Large intestine (tissue), 3 donors: ENCODE measurements around the gene B3GNT4. TPM values are rescaled to one million over a fixed set of nuclear protein-coding genes. Genes with fewer than 3 reads are reported as not detected.
A peak's percentile ranks its signal among the peaks of the same experiment; 100 is the strongest.

Experiments used
- DNase-seq, 2 donors: peaks; one replicate each; pipeline versions ENCODE4 v3.0.0 to v3.0.0-alpha.2; 2013
- H3K27ac ChIP-seq: one replicate; pipeline ENCODE4 v1.5.1; 2013; ENCODE audit warnings: low read length
- H3K27me3 ChIP-seq: 2 replicates; pipeline ENCODE4 v1.6.1; 2013; ENCODE audit warnings: low read length; ENCODE audit not compliant: control insufficient read depth, insufficient read depth
- H3K36me3 ChIP-seq: 2 replicates; pipeline ENCODE4 v1.6.1; 2013; ENCODE audit warnings: low read length; ENCODE audit not compliant: control insufficient read depth, insufficient read depth
- H3K4me1 ChIP-seq: one replicate; pipeline ENCODE4 v1.6.1; 2013; ENCODE audit warnings: low read length; ENCODE audit not compliant: control insufficient read depth, insufficient read depth
- H3K4me3 ChIP-seq: one replicate; pipeline ENCODE4 v1.5.1; 2013; ENCODE audit warnings: low read length
- H3K9me3 ChIP-seq: one replicate; pipeline ENCODE4 v1.6.1; 2013; ENCODE audit warnings: mild to moderate bottlenecking, low read depth, low read length, moderate library complexity; ENCODE audit not compliant: control insufficient read depth
- WGBS: methylation state at CpG from one replicate; pipeline ENCODE4 v1.1.5; 2013; ENCODE audit warnings: low lambda C conversion rate; ENCODE audit not compliant: insufficient coverage; 5-methylcytosine and 5-hydroxymethylcytosine counted together
- polyA plus RNA-seq: library from polyadenylated mRNA; unstranded; fragments of 120-200 nt; gene quantifications from one replicate; pipeline ENCODE4 v1.2.1, GENCODE V29; 2013

The B3GNT4 gene
- polyA plus RNA-seq, 1 donor: 1.8 TPM

DNA sequence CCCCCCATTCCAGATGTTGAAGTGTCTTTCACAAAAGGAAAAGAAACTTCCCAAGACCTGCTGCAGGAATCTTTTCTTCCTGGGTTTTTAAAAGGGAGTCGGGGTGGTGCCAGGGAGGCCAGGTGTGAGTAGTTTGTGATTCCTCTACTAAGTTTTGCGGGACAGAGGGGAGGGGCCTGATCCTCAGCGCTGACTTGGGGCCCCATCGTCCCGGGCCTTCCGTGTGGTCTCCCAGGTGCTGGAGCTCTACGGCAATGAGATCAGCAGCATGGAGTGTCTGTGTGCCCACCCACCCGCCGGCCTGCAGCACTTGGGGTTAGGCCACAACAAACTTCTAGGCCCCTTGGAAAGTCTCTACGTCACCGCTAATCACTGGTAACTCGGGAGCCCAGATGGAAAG is 16.0 kb upstream of the B3GNT4 start:
- Histone ChIP-seq H3K27me3 (no peaks in the 10 kb centered on the region), H3K27ac (no peak overlapping the region), H3K36me3 (no peaks in the 10 kb centered on the region), H3K9me3 (no peaks in the 10 kb centered on the region), H3K4me3 (no peak overlapping the region), H3K4me1 (peaks cover 4% of the 10 kb centered on the region)
- no peak for DNase-seq
- no CpG with 5 or more reads among the region's 12 CpGs for WGBS

DNA sequence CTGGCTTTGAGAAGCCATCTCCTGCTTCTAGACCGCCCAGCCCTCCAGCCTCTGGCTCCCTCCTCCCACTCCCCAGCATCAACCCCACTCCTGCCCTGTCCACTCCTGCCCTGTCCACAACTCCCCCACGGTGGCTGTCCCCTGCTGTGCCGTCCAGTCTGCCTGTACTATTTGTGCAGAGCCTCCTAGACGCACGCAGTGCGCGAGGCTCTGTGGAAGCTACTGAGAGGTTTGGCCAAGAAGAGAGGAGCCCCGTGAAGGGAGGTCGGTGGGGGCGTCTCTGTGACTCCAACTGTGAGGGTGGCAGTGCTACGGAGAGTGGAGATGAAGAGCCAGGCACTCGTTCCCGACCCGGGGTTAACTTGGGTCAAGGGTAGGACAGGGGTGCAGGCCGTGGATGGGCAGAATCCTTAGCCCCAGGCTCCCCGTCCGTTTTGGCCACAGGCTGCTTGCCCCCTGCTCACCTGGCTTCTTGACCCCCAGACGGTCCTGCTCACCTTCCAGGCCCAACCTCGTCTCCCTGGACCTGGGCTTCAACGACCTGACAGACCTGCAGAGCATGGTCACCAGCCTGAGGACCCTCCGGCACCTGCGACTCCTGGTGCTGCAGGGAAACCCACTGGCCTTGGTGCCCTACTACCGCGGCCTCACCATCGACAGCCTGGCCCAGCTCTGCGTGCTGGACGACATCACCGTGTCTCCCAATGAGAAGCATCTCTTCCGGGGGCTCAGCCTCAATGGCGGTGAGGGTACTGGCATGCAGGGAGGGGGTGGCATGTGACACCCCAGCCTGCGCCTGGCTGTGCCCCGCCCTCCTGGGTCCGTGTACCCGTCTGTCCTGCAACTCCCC is 13.7 kb upstream of the B3GNT4 start:
- no peaks in the 10 kb centered on the region for H3K4me1 ChIP-seq
- no peak for DNase-seq
- no peak overlapping the region for H3K4me3 ChIP-seq
- H3K36me3 ChIP-seq: no peaks in the 10 kb centered on the region
- H3K27me3 ChIP-seq: no peaks in the 10 kb centered on the region
- H3K9me3 ChIP-seq: no peaks in the 10 kb centered on the region
- no CpG with 5 or more reads among the region's 34 CpGs for WGBS
- no peak overlapping the region for H3K27ac ChIP-seq

DNA sequence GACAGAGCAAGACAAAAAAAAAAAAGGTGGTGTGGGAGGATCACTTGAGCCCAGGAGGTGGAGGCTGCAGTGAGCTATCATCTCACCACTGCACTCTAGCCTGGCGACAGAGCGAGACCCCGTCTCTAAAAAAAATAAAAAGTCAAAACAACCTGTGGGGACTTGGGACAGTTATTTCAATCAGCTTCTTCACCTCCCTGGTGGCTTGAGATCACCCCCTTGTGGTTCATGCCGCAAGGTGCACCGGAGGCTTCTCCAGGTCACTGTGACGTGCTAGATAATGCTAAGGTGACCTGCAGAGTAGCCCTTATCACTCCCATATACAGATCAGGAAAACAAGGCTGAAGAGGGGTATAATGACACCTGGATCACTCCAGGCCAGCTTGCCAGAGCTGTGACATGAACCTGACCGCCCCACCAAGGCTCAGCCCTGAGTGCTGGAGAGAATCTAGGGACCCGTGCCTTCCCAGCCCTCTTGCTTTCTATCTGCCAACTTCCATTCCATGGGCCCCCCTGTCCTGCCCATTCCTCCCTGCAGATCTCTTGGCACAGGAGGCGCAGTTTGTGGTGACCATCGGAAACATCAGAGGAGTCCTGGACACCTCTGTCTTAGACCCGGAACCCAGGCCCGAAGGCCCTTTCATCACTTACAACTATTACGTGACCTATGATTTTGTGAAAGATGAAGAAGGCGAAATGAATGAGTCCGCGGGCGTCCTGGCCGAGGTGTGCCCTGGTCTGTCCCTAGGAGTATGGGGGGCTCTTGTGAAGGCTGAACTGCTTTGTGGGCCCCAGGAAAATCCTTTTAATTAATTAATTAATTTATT is 12.5 kb upstream of the B3GNT4 start:
- Histone ChIP-seq H3K36me3 (no peaks in the 10 kb centered on the region), H3K27ac (no peak overlapping the region), H3K27me3 (no peaks in the 10 kb centered on the region), H3K4me1 (no peaks in the 10 kb centered on the region), H3K9me3 (peaks cover 3% of the 10 kb centered on the region), H3K4me3 (no peak overlapping the region)
- peak; percentile 54 to 58 for DNase-seq
- 80% methylated on average over 1 of the region's 18 CpGs for WGBS

DNA sequence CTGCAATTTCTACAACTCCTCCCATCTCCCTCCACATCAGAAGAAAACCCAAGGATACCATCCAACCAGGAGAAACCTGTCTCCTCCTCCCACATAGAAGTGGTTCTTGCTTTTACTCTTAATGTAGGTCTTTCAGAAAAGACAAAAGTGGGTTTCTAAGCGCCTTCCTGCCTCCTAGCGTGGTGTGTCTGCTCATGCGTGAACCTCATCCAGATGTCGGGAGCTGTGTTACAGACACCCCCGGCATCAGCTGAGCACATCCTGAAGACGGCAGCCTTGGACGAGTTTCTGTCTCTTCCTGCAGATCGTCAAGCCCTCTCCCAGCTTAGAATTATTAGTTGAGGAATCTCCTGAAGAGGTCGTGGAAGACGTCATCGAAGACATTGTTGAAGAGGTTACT is 11.1 kb upstream of the B3GNT4 start:
- WGBS: no CpG with 5 or more reads among the region's 11 CpGs
- no peak overlapping the region for H3K27ac ChIP-seq
- H3K9me3 ChIP-seq: peaks cover 3% of the 10 kb centered on the region
- H3K27me3 ChIP-seq: no peaks in the 10 kb centered on the region
- H3K4me1 ChIP-seq: no peaks in the 10 kb centered on the region
- H3K36me3 ChIP-seq: no peaks in the 10 kb centered on the region
- H3K4me3 ChIP-seq: no peak overlapping the region
- DNase-seq: no peak

DNA sequence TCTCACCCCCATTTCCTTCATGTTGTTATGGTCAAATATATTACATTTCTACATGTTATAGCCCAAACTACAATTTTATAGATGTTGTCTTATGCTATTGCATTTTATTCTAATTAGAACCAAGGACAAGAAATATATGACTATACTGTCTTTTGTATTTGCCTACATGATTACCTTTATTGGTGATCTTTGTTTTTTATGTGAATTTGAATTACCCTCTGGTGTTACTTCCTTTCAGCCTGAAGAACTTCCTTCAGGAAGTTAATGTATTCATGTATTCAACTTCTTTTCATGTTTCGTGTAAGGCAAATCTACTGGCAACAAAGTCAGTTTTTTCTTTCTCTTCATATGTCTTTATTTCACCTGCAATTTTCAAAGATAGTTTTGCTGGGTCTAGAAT is 8.7 kb upstream of the B3GNT4 start:
- 100% methylated on average over 1 of the region's 1 CpG for WGBS
- Histone ChIP-seq H3K4me3 (no peak overlapping the region), H3K27ac (no peak overlapping the region), H3K9me3 (peaks cover 3% of the 10 kb centered on the region), H3K4me1 (no peaks in the 10 kb centered on the region), H3K36me3 (no peaks in the 10 kb centered on the region), H3K27me3 (no peaks in the 10 kb centered on the region)
- DNase-seq: no peak

DNA sequence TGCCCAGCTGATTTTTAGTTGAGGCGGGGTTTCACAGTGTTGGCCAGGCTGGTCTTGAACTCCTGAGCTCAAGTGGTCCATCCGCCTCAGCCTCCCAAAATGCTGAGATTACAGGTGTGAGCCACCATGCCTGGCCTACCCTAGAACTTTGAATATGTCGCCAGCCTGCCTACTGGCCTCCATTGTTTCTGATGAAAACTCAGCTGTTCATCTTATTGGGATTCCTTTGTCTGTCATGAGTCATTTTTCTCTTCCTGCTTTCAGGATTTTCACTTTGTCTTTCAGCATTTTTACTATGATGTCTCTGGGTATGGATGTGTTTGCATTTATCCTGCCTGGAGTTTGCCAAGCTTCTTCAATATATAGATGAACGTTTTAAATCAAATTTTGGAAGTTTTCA is 8.1 kb upstream of the B3GNT4 start:
- 94% methylated on average over 2 of the region's 4 CpGs for WGBS
- no peaks in the 10 kb centered on the region for H3K36me3 ChIP-seq
- no peak overlapping the region for H3K27ac ChIP-seq
- no peaks in the 10 kb centered on the region for H3K27me3 ChIP-seq
- H3K9me3 ChIP-seq: peaks cover 3% of the 10 kb centered on the region
- H3K4me1 ChIP-seq: peaks cover 6% of the 10 kb centered on the region
- DNase-seq: no peak
- no peak overlapping the region for H3K4me3 ChIP-seq

DNA sequence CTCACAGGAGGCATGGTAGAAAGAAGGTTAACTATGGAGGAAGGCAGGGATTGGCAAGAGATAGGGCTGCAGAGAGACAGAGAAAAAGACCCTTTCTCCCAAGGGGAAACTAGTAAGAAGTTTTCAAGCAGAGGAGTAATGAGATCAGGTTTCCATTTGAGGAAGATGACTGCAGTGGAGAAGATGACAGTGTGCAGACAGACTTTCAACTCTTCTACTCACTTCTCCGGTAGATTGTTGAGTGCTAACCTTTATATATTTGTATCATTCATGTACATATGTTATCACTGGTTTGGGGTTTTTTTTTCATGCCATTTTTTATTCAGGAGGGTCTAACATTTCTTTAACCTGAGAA is 5.9 kb upstream of the B3GNT4 start:
- Histone ChIP-seq H3K4me1 (peaks cover 19% of the 10 kb centered on the region), H3K9me3 (peaks cover 3% of the 10 kb centered on the region), H3K36me3 (no peaks in the 10 kb centered on the region), H3K27ac (no peak overlapping the region), H3K4me3 (no peak overlapping the region), H3K27me3 (peaks cover 2% of the 10 kb centered on the region)
- WGBS: 100% methylated on average over 1 of the region's 1 CpG
- DNase-seq: no peak

DNA sequence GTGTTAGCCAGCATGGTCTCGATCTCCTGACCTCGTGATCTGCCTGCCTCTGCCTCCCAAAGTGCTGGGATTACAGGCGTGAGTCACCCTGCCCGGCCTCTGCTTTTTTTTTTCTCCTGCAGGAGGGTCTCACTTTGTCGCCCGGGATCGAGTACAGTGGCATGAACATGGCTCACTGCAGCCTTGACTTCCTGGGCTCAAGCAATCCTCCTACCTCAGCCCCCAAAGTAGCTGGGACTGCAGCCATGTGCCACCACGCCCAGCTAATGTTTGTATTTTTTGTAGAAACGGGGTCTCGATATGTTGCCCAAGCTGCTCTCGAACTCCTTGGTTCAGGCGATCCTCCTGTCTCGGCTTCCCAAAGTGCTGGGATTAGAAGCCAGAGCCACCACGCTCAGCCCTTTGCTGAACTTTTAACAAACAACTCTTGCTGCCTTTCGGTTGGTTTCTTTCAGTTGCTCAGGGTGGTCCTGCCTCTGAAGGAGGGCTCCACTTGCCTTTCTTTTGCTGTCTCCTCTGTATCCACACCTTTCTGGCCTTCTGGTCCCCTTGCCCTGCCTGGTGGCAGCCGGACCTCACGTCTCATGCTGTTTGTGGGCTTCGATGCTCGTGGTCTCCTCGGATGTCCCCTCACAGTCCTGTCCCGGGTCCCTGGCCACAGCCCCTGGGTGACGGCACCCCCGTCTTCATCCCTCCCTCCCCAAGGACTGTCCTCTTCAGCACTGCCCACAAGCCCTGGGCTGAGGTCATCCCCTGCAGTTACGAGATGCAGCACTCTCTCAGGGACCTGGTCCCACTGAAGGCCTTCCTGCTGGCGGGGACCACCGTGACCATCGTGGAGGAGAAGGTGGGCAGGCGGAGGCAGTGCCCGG is 3.8 kb upstream of the B3GNT4 start:
- Histone ChIP-seq H3K27me3 (peaks cover 19% of the 10 kb centered on the region), H3K9me3 (peaks cover 3% of the 10 kb centered on the region), H3K36me3 (no peaks in the 10 kb centered on the region), H3K27ac (no peak overlapping the region), H3K4me3 (no peak overlapping the region), H3K4me1 (peaks cover 25% of the 10 kb centered on the region)
- no peak for DNase-seq
- WGBS: 90% methylated on average over 2 of the region's 29 CpGs

DNA sequence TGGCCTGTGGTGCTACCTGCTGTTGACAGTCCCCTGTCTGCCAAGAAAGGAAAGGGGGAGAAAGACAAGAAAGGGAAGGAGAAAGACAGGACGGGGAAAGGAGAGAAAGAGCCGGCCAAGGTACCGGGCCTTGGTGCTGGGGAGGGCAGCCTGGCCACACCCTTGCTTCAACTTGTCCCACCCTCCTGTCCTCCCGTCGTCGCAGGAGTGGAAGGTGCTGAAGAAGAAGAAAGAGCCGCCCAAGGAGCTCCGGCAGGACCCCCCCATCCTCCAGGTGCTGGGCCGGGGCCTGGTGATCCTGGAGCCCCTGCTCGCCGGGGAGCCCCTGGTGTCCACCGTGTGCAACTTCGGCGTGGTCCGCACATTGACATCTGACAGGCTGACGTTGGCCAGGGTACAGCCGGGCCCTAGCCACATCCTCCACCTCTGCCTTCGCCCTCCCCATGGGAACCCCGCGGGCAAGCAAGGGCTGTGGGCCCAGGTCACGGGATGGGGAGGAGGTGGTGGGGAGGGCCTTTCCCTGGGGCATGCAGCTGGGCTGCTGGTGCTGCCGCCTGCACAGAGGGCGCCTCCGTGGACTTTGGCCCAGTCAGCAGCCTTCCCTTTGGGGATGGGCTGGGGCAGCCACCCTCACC is 2.9 kb upstream of the B3GNT4 start:
- Histone ChIP-seq H3K4me1 (peaks cover 25% of the 10 kb centered on the region), H3K27me3 (peaks cover 29% of the 10 kb centered on the region), H3K9me3 (no peaks in the 10 kb centered on the region), H3K36me3 (no peaks in the 10 kb centered on the region), H3K27ac (no peak overlapping the region), H3K4me3 (no peak overlapping the region)
- 73% methylated on average over 2 of the region's 24 CpGs for WGBS
- peak; percentile 80 to 86 for DNase-seq

DNA sequence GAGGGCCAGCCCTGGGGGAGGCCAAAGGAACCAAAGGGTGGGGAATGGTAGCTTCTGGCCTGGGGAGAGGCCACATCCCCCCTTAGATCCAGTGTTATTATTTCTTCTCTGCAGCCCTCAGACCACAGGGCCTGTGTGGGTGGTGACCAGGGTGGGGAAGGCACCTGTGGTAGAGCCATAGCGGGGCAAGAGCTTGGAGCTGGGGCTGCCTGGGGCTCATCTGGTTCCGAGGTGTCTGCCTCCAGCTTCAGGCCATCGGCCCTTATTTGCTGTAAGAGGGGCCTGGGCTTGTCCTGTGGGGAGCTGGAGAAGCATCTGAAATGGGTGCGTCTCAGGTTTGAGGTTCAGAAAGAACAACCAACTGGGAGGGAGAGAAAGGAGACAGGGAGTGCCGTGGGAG is 2.1 kb upstream of the B3GNT4 start:
- DNase-seq: no peak
- 80% methylated on average over 2 of the region's 5 CpGs for WGBS
- Histone ChIP-seq H3K9me3 (no peaks in the 10 kb centered on the region), H3K27me3 (peaks cover 30% of the 10 kb centered on the region), H3K27ac (no peak overlapping the region), H3K36me3 (no peaks in the 10 kb centered on the region), H3K4me3 (no peak overlapping the region), H3K4me1 (peaks cover 25% of the 10 kb centered on the region)
